K562 (cell line): ENCODE measurements around the gene CBFA2T2. TPM values are rescaled to one million over a fixed set of nuclear protein-coding genes. Genes with fewer than 3 reads are reported as not detected.
A peak's percentile ranks its signal among the peaks of the same experiment; 100 is the strongest.

Experiments
- BACH1 ChIP-seq: fragments of 200-800 bp; sonication (Bioruptor generic); IDR thresholded peaks from 2 replicates; pipeline ENCODE4 v1.6.1; 2016; ENCODE audit warnings: missing genetic modification characterization, missing compliant biosample characterization
- BRCA1 ChIP-seq, 2 experiments: fragments of 450-650 bp in 1 of 2; sonication (generic) in 1 of 2; formaldehyde crosslinking in 1 of 2; IDR thresholded peaks; 2 replicates each; pipeline versions ENCODE4 v1.5.0 to v1.6.1; 2017 to 2020; ENCODE audit warnings: mild to moderate bottlenecking in 1 of 2, missing genetic modification reagents in 1 of 2
- CHD2 ChIP-seq: IDR thresholded peaks from 2 replicates; pipeline ENCODE4 v1.6.1; 2011; ENCODE audit warnings: low read depth, low read length
- E2F3 ChIP-seq: fragments of 250-450 bp; sonication (Bioruptor Pico); IDR thresholded peaks from 2 replicates; pipeline ENCODE4 v1.4.0; 2020; ENCODE audit warnings: mild to moderate bottlenecking
- ELF1 ChIP-seq: fragments of 200-800 bp; sonication (Bioruptor generic); IDR thresholded peaks from 2 replicates; pipeline ENCODE4 v1.6.1; 2016; ENCODE audit warnings: missing genetic modification characterization, missing compliant biosample characterization
- FOS ChIP-seq: IDR thresholded peaks from 3 replicates; pipeline ENCODE4 v1.6.1; 2011; ENCODE audit not compliant: insufficient read length; ENCODE audit errors: extremely low read depth
- FOXJ3 ChIP-seq: sonication (generic); formaldehyde crosslinking; IDR thresholded peaks from 2 replicates; pipeline ENCODE4 v1.4.0; 2020; ENCODE audit warnings: mild to moderate bottlenecking, missing genetic modification reagents
- FOXK1 ChIP-seq: sonication (generic); formaldehyde crosslinking; IDR thresholded peaks from 2 replicates; pipeline ENCODE4 v1.8.0; 2022; ENCODE audit warnings: missing genetic modification reagents, mild to moderate bottlenecking, borderline replicate concordance
- GTF2F1 ChIP-seq: IDR thresholded peaks from 2 replicates; pipeline ENCODE4 v1.6.1; 2011; ENCODE audit warnings: low read depth, low read length, improper control_type of control experiment
- HNRNPUL1 ChIP-seq: fragments of 200-400 bp; formaldehyde crosslinking; IDR thresholded peaks from 2 replicates; pipeline ENCODE4 v1.6.1; 2017; ENCODE audit warnings: low read length
- ILF3 ChIP-seq: fragments of 450-650 bp; IDR thresholded peaks from 2 replicates; pipeline ENCODE4 v1.6.1; 2018; ENCODE audit warnings: antibody characterized with exemption, mild to moderate bottlenecking, moderate library complexity, borderline replicate concordance
- KLF1 ChIP-seq: fragments of 450-650 bp; IDR thresholded peaks from 2 replicates; pipeline ENCODE4 v1.6.1; 2016; ENCODE audit warnings: missing genetic modification characterization, missing compliant biosample characterization
- MCM5 ChIP-seq: fragments of 450-650 bp; IDR thresholded peaks from 2 replicates; pipeline ENCODE4 v1.6.1; 2016; ENCODE audit warnings: low read depth
- MIER1 ChIP-seq: fragments of 450-650 bp; IDR thresholded peaks from 2 replicates; pipeline ENCODE4 v1.6.1; 2016; ENCODE audit warnings: antibody characterized with exemption, mild to moderate bottlenecking, low read depth
- NCOA6 ChIP-seq: fragments of 450-650 bp; IDR thresholded peaks from 2 replicates; pipeline ENCODE4 v1.6.1; 2017; ENCODE audit warnings: mild to moderate bottlenecking
- POLR3A ChIP-seq: IDR thresholded peaks from 2 replicates; pipeline ENCODE4 v1.6.1; 2011; ENCODE audit warnings: borderline replicate concordance, mild to moderate bottlenecking, moderate library complexity; ENCODE audit not compliant: insufficient read length, insufficient read depth; ENCODE audit errors: extremely low read depth
- RNF2 ChIP-seq: sonication (generic); IDR thresholded peaks from 2 replicates; pipeline ENCODE4 v1.6.1; 2016
- SREBF1 ChIP-seq: fragments of 150-350 bp; IDR thresholded peaks from 2 replicates; pipeline ENCODE4 v1.6.1; 2014; ENCODE audit warnings: antibody characterized with exemption, low read depth, low read length, borderline replicate concordance
- SREBF2 ChIP-seq: sonication (generic); formaldehyde crosslinking; IDR thresholded peaks from 2 replicates; pipeline ENCODE4 v1.4.0; 2020; ENCODE audit warnings: mild to moderate bottlenecking, missing genetic modification reagents
- ZKSCAN1 ChIP-seq: fragments of 150-350 bp; IDR thresholded peaks from 2 replicates; pipeline ENCODE4 v1.6.1; 2016; ENCODE audit warnings: low read depth, low read length
- ZNF444 ChIP-seq: fragments of 250-450 bp; sonication (Bioruptor Pico); IDR thresholded peaks from 2 replicates; pipeline ENCODE4 v1.4.0; 2020; ENCODE audit warnings: mild to moderate bottlenecking, moderate library complexity
- ZNF589 ChIP-seq: fragments of 200-800 bp; sonication (Bioruptor generic); IDR thresholded peaks from 2 replicates; pipeline ENCODE4 v1.6.1; 2016; ENCODE audit warnings: low read depth, missing genetic modification characterization, missing compliant biosample characterization
- polyA plus RNA-seq, 8 experiments: library from polyadenylated mRNA; depleted of rRNA in 4 of 8; stranded (reverse) in 5 of 8; unstranded in 3 of 8; fragments of >200 nt; fragmentation: Nextera tagmentation in 2 of 8; fragmentation: Illumina TruSeq in 1 of 8; extraction: Ambion mirVana in 2 of 8; extraction: Trizol in 1 of 8; gene quantifications; 2 replicates each; pipeline versions ENCODE4 v1.2.1 to v1.2.3, GENCODE V29; 2011 to 2014; ENCODE audit warnings: inconsistent platforms in 1 of 8, missing spikeins in 1 of 8
- total RNA-seq, 7 experiments: library from RNA; depleted of rRNA in 6 of 7; stranded (reverse); fragments of >200 nt in 6 of 7; fragmentation: Illumina TruSeq in 2 of 7; extraction: Trizol in 2 of 7; gene quantifications; 2 replicates each; pipeline versions ENCODE4 v1.2.1 to v1.2.3, GENCODE V29; 2011 to 2021; ENCODE audit warnings: low replicate concordance in 1 of 7
- TF ChIP-seq, protein P1 (sequence below): IDR thresholded peaks from 2 replicates; pipeline ENCODE4 v1.6.1; 2012; ENCODE audit warnings: low read depth, low read length, improper control_type of control experiment, borderline replicate concordance
- TF ChIP-seq, protein P2 (sequence below): fragments of 450-650 bp; IDR thresholded peaks from 2 replicates; pipeline ENCODE4 v1.6.1; 2017; ENCODE audit warnings: mild to moderate bottlenecking, moderate library complexity
- TF ChIP-seq, protein P3 (sequence below): fragments of 250-450 bp; sonication (Bioruptor Pico); IDR thresholded peaks from 2 replicates; pipeline ENCODE4 v1.9.0; 2021; ENCODE audit warnings: mild to moderate bottlenecking, inconsistent platforms
- TF ChIP-seq, protein P4 (sequence below): sonication (generic); IDR thresholded peaks from 2 replicates; pipeline ENCODE4 v1.6.1; 2016

The CBFA2T2 gene
- total and polyA plus RNA-seq, 9 of the 15 experiments (the other 6 are each of a cell fraction or from before 2014, with no cell fraction given), result 0.27 to 9.6 (median 5.8) TPM

DNA sequence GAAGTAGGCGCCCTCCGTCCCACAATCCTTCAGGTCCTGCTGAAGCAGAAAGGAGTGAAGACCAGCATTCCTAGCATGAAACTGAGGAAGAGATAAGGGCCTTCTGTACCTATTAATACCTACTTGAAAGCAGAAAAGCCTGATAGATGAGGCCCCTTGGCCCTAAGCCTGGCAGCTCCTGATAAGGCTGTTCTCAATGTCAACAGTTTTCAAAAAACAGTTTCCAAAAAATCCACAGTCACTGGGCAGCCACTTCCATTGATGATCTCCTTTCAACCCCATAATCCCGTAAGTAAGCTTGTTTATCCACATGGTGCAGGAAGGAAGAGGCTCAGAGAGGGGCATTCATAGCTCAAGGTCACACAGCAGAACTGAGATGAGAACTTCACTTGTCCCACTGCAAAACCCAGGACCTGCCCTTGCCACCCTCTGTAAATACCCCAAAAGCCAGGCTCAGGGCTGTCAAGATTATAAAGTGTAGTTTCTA lies 199.1 kb downstream of the CBFA2T2 start (continued):
- TF ChIP-seq, protein P1, sequence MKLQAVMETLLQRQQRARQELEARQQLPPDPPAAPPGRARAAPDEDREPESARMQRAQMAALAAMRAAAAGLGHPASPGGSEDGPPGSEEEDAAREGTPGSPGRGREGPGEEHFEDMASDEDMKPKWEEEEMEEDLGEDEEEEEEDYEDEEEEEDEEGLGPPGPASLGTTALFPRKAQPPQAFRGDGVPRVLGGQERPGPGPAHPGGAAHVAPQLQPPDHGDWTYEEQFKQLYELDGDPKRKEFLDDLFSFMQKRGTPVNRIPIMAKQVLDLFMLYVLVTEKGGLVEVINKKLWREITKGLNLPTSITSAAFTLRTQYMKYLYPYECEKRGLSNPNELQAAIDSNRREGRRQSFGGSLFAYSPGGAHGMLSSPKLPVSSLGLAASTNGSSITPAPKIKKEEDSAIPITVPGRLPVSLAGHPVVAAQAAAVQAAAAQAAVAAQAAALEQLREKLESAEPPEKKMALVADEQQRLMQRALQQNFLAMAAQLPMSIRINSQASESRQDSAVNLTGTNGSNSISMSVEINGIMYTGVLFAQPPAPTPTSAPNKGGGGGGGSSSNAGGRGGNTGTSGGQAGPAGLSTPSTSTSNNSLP, result peak; percentile 48; the same call in 1 of the 2 replicates
- TF ChIP-seq HNRNPUL1 (no peak), ELF1 (tag) (no peak), FOXJ3 (CRISPR knock-in tag) (no peak), ZKSCAN1 (no peak), BACH1 (tag) (no peak; the same call in 1 of the 2 replicates), ILF3 (no peak), CHD2 (no peak), SREBF1 (no peak), KLF1 (no peak), MCM5 (no peak), BRCA1 (IDR thresholded peaks at IDR 0.05) (no peak), BRCA1 (CRISPR knock-in tag; IDR thresholded peaks at IDR 0.05) (no peak), ZNF444 (CRISPR knock-in tag) (no peak), ZNF589 (CRISPR knock-in tag) (no peak), FOS (no peak), E2F3 (CRISPR knock-in tag) (no peak), SREBF2 (CRISPR knock-in tag) (no peak), NCOA6 (no peak), POLR3A (no peak), RNF2 (peak; percentile 74), FOXK1 (CRISPR knock-in tag) (0 out of 2 replicates have a peak, but pooled peaks have one; percentile 73), MIER1 (no peak), GTF2F1 (no peak)
- TF ChIP-seq, protein P2, sequence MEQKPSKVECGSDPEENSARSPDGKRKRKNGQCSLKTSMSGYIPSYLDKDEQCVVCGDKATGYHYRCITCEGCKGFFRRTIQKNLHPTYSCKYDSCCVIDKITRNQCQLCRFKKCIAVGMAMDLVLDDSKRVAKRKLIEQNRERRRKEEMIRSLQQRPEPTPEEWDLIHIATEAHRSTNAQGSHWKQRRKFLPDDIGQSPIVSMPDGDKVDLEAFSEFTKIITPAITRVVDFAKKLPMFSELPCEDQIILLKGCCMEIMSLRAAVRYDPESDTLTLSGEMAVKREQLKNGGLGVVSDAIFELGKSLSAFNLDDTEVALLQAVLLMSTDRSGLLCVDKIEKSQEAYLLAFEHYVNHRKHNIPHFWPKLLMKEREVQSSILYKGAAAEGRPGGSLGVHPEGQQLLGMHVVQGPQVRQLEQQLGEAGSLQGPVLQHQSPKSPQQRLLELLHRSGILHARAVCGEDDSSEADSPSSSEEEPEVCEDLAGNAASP, result no peak
- TF ChIP-seq, protein P3, sequence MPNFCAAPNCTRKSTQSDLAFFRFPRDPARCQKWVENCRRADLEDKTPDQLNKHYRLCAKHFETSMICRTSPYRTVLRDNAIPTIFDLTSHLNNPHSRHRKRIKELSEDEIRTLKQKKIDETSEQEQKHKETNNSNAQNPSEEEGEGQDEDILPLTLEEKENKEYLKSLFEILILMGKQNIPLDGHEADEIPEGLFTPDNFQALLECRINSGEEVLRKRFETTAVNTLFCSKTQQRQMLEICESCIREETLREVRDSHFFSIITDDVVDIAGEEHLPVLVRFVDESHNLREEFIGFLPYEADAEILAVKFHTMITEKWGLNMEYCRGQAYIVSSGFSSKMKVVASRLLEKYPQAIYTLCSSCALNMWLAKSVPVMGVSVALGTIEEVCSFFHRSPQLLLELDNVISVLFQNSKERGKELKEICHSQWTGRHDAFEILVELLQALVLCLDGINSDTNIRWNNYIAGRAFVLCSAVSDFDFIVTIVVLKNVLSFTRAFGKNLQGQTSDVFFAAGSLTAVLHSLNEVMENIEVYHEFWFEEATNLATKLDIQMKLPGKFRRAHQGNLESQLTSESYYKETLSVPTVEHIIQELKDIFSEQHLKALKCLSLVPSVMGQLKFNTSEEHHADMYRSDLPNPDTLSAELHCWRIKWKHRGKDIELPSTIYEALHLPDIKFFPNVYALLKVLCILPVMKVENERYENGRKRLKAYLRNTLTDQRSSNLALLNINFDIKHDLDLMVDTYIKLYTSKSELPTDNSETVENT (CRISPR knock-in tag), result no peak
- TF ChIP-seq, protein P4, sequence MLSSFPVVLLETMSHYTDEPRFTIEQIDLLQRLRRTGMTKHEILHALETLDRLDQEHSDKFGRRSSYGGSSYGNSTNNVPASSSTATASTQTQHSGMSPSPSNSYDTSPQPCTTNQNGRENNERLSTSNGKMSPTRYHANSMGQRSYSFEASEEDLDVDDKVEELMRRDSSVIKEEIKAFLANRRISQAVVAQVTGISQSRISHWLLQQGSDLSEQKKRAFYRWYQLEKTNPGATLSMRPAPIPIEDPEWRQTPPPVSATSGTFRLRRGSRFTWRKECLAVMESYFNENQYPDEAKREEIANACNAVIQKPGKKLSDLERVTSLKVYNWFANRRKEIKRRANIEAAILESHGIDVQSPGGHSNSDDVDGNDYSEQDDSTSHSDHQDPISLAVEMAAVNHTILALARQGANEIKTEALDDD, result no peak
